ENCODE results near the gene SNX1. TPM values are rescaled to one million over a fixed set of nuclear protein-coding genes. Genes with fewer than 3 reads are reported as not detected.

Gene SNX1
- total and polyA plus RNA-seq, 2 of the 13 experiments (the other 11 are each of a cell fraction or from before 2014, with no cell fraction given): 29.3 to 60.1 TPM

DNA sequence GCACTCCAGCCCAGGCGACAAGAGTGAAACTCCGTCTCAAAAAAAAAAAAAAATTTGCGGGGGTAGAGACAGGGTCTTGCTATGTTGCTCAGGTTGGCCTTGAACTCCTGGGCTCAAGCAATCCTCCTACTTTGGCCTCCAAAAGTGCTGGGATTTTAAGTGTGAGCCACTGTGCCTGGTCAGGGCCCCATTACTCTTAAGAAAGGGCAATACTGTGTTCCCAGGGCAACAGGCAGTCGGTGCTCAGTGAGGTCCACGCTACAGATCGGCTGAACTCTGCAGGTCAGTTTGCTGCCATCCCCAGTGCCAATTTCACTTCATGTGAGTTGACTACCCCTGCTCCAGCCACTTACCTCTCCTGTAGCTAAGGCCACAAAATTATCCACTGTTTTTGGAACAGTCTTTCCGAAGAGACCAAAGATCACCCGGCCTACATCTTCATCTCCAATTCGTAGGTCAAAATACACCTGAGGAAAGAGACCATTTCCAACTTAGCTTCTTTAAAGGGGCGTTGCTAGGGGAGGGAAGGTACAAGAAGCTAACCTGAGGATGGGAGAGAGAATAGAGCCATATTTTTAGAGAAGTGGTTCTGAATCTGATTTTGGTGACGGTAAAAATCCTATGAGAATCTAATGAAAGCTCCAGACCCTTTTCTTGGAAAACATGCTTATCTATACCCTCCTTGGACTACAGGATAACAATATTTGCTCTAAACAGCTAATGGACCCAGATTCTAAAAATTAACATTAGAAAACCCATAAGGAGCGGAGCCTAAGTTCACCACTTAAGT lies 66.1 kb downstream of the SNX1 start:
- FAIRE-seq (no peak), ATAC-seq (no peak), DNase-seq (ENCODE audit: low spot score) (no peak)
- Histone ChIP-seq H4K20me1 (ENCODE audit: insufficient read depth, low read length) (peaks cover 24% of the 10 kb centered on the region), H3K9me3 (ENCODE audit: low read length) (no peaks in the 10 kb centered on the region), H3K27ac (ENCODE audit: extremely low read length, insufficient read depth, low read length) (peak overlapping the region; percentile 87), H3K27me3 (ENCODE audit: control insufficient read depth in 1 of 2, insufficient read depth in 2 of 2, low read length in 2 of 2) (no peaks in the 10 kb centered on the region; a peak in 1 of 5 replicates), H3K9ac (ENCODE audit: insufficient read depth, low read depth, low read length) (peak overlapping the region; percentile 91), H3K4me2 (ENCODE audit: low read depth, low read length) (peak overlapping the region; percentile 87), H3K79me2 (ENCODE audit: insufficient read depth, low read length) (peaks cover 31% of the 10 kb centered on the region), H3K4me3 (replicated peaks in 1 of 3; ENCODE audit: insufficient read depth in 1 of 3, low read depth in 2 of 3, low read length in 3 of 3) (peak overlapping the region; percentile 95 to 98 (median 97)), H3K36me3 (replicated peaks in 1 of 2; ENCODE audit: control insufficient read depth in 1 of 2, insufficient read depth in 2 of 2, low read length in 2 of 2) (peaks cover 22 to 36% of the 10 kb centered on the region in 2 experiments), H2AFZ (ENCODE audit: low read length) (no peak overlapping the region), H3K4me1 (ENCODE audit: insufficient read depth, low read length) (peaks cover 54% of the 10 kb centered on the region)
- ChIA-PET CTCF (ENCODE audit: low intra/inter-chr PET ratio, low total read pairs) (no interaction called here), POLR2A (interaction anchor here (0.5 to 4.4 kb wide), 6 partner anchors 8 to 226 kb away, joined by 3 to 52 read pairs (median 16); partner anchors contain the start of genes CIAO2A and TRIP4)
- WGBS (ENCODE audit: low lambda C conversion rate): 14% methylated on average over 12 of the region's 12 CpGs
- intact Hi-C loops (cut with micrococcal nuclease; ENCODE audit: unreplicated experiment): loop anchor here (5.0 kb wide), 2 partner anchors 195 to 520 kb away; partner anchors contain the start of gene CSNK1G1
- TSS peak; percentile 76 for BruUV-seq (replicated peaks)
- in situ Hi-C loops (cut with HindIII; ENCODE audit: extremely low pct_ligation_motif_present, low pct_unique_long_range_greater_than_20kb): no loop called here
- TF ChIP-seq, protein P1, sequence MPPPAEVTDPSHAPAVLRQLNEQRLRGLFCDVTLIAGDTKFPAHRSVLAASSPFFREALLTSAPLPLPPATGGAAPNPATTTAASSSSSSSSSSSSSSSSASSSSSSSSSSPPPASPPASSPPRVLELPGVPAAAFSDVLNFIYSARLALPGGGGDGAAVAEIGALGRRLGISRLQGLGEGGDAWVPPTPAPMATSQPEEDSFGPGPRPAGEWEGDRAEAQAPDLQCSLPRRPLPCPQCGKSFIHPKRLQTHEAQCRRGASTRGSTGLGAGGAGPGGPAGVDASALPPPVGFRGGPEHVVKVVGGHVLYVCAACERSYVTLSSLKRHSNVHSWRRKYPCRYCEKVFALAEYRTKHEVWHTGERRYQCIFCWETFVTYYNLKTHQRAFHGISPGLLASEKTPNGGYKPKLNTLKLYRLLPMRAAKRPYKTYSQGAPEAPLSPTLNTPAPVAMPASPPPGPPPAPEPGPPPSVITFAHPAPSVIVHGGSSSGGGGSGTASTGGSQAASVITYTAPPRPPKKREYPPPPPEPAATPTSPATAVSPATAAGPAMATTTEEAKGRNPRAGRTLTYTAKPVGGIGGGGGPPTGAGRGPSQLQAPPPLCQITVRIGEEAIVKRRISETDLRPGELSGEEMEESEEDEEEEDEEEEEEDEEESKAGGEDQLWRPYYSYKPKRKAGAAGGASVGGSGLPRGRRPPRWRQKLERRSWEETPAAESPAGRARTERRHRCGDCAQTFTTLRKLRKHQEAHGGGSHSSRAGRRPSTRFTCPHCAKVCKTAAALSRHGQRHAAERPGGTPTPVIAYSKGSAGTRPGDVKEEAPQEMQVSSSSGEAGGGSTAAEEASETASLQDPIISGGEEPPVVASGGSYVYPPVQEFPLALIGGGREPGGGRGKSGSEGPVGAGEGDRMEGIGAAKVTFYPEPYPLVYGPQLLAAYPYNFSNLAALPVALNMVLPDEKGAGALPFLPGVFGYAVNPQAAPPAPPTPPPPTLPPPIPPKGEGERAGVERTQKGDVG (CRISPR knock-in tag; IDR thresholded peaks at IDR 0.05; ENCODE audit: borderline replicate concordance): 0 out of 2 replicates have a peak, but pooled peaks have one; percentile 8
- TF ChIP-seq SOX6 (IDR thresholded peaks at IDR 0.05) (no peak), SOX6 (CRISPR knock-in tag; IDR thresholded peaks at IDR 0.05) (no peak), ARID2 (CRISPR knock-in tag; IDR thresholded peaks at IDR 0.05; ENCODE audit: borderline replicate concordance) (0 out of 2 replicates have a peak, but pooled peaks have one; percentile 25), ELF4 (CRISPR knock-in tag; IDR thresholded peaks at IDR 0.05; ENCODE audit: borderline replicate concordance) (0 out of 2 replicates have a peak, but pooled peaks have one; percentile 44), KLF13 (CRISPR knock-in tag; IDR thresholded peaks at IDR 0.05) (no peak), TBX2 (CRISPR knock-in tag; IDR thresholded peaks at IDR 0.05; ENCODE audit: borderline replicate concordance) (0 out of 2 replicates have a peak, but pooled peaks have one; percentile 27), ZNF121 (CRISPR knock-in tag; IDR thresholded peaks at IDR 0.05) (peak; percentile 36; the same call in 1 of the 2 replicates), POLR2G (IDR thresholded peaks at IDR 0.05; ENCODE audit: low read depth, low read length) (0 out of 2 replicates have a peak, but pooled peaks have one; percentile 38), NCOR1 (IDR thresholded peaks at IDR 0.05; ENCODE audit: borderline replicate concordance, low read length) (no peak), ZNF770 (CRISPR knock-in tag; IDR thresholded peaks at IDR 0.05) (peak; percentile 80), SMARCC2 (IDR thresholded peaks at IDR 0.05) (no peak), ZFP36L1 (CRISPR knock-in tag; IDR thresholded peaks at IDR 0.05) (0 out of 2 replicates have a peak, but pooled peaks have one; percentile 31)
- TF ChIP-seq, protein P2, sequence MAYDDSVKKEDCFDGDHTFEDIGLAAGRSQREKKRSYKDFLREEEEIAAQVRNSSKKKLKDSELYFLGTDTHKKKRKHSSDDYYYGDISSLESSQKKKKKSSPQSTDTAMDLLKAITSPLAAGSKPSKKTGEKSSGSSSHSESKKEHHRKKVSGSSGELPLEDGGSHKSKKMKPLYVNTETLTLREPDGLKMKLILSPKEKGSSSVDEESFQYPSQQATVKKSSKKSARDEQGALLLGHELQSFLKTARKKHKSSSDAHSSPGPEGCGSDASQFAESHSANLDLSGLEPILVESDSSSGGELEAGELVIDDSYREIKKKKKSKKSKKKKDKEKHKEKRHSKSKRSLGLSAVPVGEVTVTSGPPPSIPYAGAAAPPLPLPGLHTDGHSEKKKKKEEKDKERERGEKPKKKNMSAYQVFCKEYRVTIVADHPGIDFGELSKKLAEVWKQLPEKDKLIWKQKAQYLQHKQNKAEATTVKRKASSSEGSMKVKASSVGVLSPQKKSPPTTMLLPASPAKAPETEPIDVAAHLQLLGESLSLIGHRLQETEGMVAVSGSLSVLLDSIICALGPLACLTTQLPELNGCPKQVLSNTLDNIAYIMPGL (CRISPR knock-in tag; IDR thresholded peaks at IDR 0.05; ENCODE audit: borderline replicate concordance in 1 of 2, low read depth in 1 of 2): 0 out of 4 replicates have a peak, but pooled peaks of 1 of the 2 experiments have one; percentile 19

Data from HepG2 (cell line).